Stimulated activated naive CD8-positive, alpha-beta T cell treated with anti-CD3 and anti-CD28 coated beads, Interleukin-15, amount 100 ng/mL, for 72 hours (primary cell): ENCODE data around the gene E2F1.
A peak's percentile ranks its signal among the peaks of the same experiment; 100 is the strongest.

Experiments
- ATAC-seq: fragments of 150-1000 bp; cut with Tn5 transposase; 2 replicates; pipeline ENCODE4 v1.10.0; 2021; ENCODE audit warnings: mild to moderate bottlenecking, moderate library complexity
- DNase-seq, 2 donors: peaks; one replicate each; pipeline ENCODE4 v3.0.0; 2021 to 2022
- H3K27ac Mint-ChIP-seq, 2 donors: one replicate each; pipeline ENCODE4 v1.8.0; 2022; ENCODE audit warnings: mild to moderate bottlenecking in 2 of 2, mixed read lengths in 2 of 2, moderate library complexity in 2 of 2
- H3K27me3 Mint-ChIP-seq: one replicate; pipeline ENCODE4 v1.8.0; 2022; ENCODE audit warnings: mixed read lengths
- H3K4me1 Mint-ChIP-seq: one replicate; pipeline ENCODE4 v1.8.0; 2022; ENCODE audit warnings: mild to moderate bottlenecking, mixed read lengths
- H3K4me3 Mint-ChIP-seq, 2 donors: one replicate each; pipeline ENCODE4 v1.8.0; 2022; ENCODE audit warnings: mild to moderate bottlenecking in 2 of 2, mixed read lengths in 2 of 2, moderate library complexity in 1 of 2
- H3K9me3 Mint-ChIP-seq, 2 donors: one replicate each; pipeline ENCODE4 v1.8.0; 2022; ENCODE audit warnings: mixed read lengths in 2 of 2

The E2F1 gene

DNA sequence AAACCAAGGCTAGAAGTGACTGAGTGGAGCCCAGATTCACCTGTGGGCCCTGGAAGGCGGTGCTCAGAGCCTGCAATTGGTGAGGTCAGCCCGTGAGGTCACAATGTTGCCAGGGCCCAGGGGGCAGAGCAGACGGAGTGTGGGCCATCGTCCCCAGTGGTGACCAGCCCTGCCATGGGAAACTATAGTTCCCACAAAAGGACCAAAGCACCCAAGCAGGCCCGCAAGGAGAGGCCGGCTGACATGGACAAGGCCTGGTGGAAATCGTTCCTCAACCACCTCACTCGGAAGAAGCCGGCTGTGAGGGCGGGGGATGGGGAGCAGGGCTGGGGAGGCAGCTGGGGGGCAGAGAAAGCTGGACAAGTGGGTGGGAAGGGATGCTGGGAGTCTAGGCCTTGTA, 24.0 kb downstream of the E2F1 start, which contains the start of gene C20orf144:
C20orf144 (plus strand) TSS at position 156 of the 400 bp plus-strand sequence; CDS start at position 175, 19 bp downstream.
- no peak for DNase-seq
- Mint-ChIP-seq H3K27ac (peak within 1 kb of the TSS; percentile 74 to 95), H3K27me3 (no peaks in the 10 kb centered on the region), H3K9me3 (no peaks in the 10 kb centered on the region), H3K4me3 (peak within 1 kb of the TSS; percentile 77 to 80), H3K4me1 (peaks cover 40% of the 10 kb centered on the region)
- no peak for ATAC-seq

- no peak for ATAC-seq
- Mint-ChIP-seq H3K4me1 (peaks cover 29% of the 10 kb centered on the region), H3K9me3 (no peaks in the 10 kb centered on the region), H3K4me3 (no peak overlapping the region), H3K27me3 (no peaks in the 10 kb centered on the region), H3K27ac (no peak overlapping the region)
- no peak for DNase-seq
These were observed 25.5 kb downstream of the E2F1 start for GRCh38 chr20:33660685-33661058.

DNA sequence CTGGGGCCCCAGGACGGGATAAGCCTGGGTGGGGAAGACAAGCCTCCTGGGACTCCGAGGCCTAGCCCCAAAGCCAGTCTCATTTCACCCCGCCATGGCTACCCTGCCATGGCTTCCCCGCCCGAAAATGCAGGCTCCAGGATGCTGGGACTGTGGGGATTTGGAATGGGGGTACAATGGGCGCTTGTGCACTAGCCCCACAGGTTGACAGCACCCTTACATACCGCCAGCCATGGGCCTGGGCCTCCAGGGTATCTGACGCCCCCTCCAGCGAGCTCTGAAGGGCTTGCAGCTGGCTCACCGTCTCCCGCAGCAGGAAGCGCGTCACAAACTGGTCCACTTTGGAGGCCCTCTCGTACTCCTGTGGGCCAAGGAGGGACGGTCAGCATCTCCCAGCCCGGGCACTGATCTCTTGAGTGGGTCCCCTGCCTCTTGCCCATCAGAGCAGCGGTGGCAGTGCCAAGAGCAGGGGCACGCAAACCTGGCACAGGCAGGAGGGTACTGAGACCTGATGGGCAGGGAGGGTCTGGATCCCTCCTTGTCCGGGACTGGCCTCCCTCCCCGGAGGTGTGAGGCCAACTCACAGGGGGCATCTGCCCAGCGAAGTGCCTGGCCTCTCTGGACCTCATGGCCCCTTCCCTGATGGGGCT, 26.0 kb downstream of the E2F1 start:
- DNase-seq (no peak), ATAC-seq (no peak)
- Mint-ChIP-seq H3K27ac (no peak overlapping the region), H3K4me3 (no peak overlapping the region), H3K9me3 (no peaks in the 10 kb centered on the region), H3K27me3 (no peaks in the 10 kb centered on the region), H3K4me1 (peaks cover 25% of the 10 kb centered on the region)

GRCh38 chr20:33659341-33660034, 26.7 kb downstream of the E2F1 start:
- H3K27ac Mint-ChIP-seq, result peak overlapping the region; percentile 82 to 91
- no peaks in the 10 kb centered on the region for H3K27me3 Mint-ChIP-seq
- DNase-seq, result peak in 1 of 2 donors; percentile 7
- no peak overlapping the region for H3K4me3 Mint-ChIP-seq
- H3K4me1 Mint-ChIP-seq, result peaks cover 23% of the 10 kb centered on the region
- no peaks in the 10 kb centered on the region for H3K9me3 Mint-ChIP-seq
- no peak for ATAC-seq

GRCh38 chr20:33658929-33659328, 27.3 kb downstream of the E2F1 start:
- ATAC-seq, result no peak
- Mint-ChIP-seq H3K27ac (peak overlapping the region; percentile 74 to 91), H3K4me3 (no peak overlapping the region), H3K4me1 (peaks cover 18% of the 10 kb centered on the region), H3K9me3 (no peaks in the 10 kb centered on the region), H3K27me3 (no peaks in the 10 kb centered on the region)
- DNase-seq, result no peak

DNA sequence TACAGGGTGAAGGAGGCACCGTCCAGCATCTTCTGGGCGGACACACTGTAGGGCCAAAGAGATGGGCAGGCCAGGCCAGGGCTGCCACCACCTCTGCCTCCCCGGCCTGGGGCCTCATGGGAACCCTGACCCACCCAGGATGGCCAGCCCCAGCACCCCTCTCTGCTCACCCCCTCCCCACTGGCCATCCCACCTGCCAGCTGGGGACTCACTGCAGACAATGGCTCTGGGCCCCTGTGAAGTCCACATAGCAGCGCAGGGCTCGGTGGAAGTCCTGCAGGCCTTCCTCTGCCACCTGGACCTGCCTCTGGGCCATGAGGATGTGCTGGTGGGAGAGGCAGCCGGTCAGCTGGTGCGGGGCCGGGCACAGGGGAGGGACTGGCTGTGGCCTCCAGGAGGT, 27.7 kb downstream of the E2F1 start:
- Mint-ChIP-seq H3K27ac (no peak overlapping the region), H3K27me3 (no peaks in the 10 kb centered on the region), H3K9me3 (no peaks in the 10 kb centered on the region), H3K4me1 (peaks cover 20% of the 10 kb centered on the region), H3K4me3 (no peak overlapping the region)
- no peak for ATAC-seq
- DNase-seq, result peak in 1 of 2 donors; percentile 7

- no peaks in the 10 kb centered on the region for H3K9me3 Mint-ChIP-seq
- DNase-seq, result peak in 1 of 2 donors; percentile 7
- no peaks in the 10 kb centered on the region for H3K27me3 Mint-ChIP-seq
- H3K4me1 Mint-ChIP-seq, result peaks cover 23% of the 10 kb centered on the region
- no peak for ATAC-seq
- no peak overlapping the region for H3K4me3 Mint-ChIP-seq
- no peak overlapping the region for H3K27ac Mint-ChIP-seq
These were observed 28.5 kb downstream of the E2F1 start for GRCh38 chr20:33657704-33658095.

GRCh38 chr20:33656783-33657703, 29.1 kb downstream of the E2F1 start:
- DNase-seq (peak in 1 of 2 donors; percentile 7), ATAC-seq (no peak)
- Mint-ChIP-seq H3K4me3 (no peak overlapping the region), H3K4me1 (peaks cover 24% of the 10 kb centered on the region), H3K9me3 (no peaks in the 10 kb centered on the region), H3K27ac (peak overlapping the region in 1 of 2 donors; percentile 87), H3K27me3 (no peaks in the 10 kb centered on the region)

DNA sequence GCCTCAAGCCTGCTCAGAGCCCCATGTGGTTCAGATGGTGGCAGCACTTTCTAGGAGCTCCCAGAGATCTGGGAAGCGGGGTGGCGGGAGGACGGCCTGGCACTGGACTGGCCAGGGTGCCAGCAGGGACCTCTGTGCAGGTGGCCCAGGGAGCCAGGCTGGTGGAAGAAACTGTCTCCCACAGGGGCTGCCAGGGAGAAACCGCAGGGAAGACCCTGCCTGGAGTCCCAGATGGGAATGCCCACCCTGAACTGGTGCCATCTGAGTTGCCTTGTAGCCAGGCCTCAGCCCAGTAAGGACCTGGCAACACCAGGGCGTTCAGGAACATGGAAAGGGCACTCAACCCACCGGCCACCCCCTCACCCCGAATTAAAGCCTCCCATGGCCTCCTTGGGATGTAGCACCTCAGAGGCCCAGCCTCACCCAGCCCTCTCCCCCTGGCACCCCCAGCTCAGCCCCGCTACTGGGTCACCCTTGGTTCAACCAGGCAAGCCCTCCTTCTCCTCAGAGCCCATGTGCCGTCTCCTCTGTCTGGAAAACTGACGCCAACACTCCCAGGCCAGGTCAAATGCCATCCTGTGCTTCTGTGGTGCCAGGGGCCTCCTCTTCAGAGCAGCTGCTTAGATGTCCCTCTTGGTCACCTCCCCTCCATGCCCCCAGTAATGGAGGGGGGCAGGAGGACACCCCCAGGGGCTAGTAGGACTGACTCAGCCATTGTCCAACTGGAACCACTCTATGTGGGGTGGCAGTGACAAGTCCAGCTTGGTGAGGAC, 30.0 kb downstream of the E2F1 start:
- ATAC-seq, result no peak
- H3K9me3 Mint-ChIP-seq, result no peaks in the 10 kb centered on the region
- H3K27me3 Mint-ChIP-seq, result no peaks in the 10 kb centered on the region
- H3K4me1 Mint-ChIP-seq, result peaks cover 20% of the 10 kb centered on the region
- H3K27ac Mint-ChIP-seq, result peak overlapping the region in 1 of 2 donors; percentile 54
- no peak for DNase-seq
- no peak overlapping the region for H3K4me3 Mint-ChIP-seq

- no peak for DNase-seq
- Mint-ChIP-seq H3K9me3 (no peaks in the 10 kb centered on the region), H3K27ac (no peak overlapping the region), H3K4me3 (no peak overlapping the region), H3K4me1 (peaks cover 20% of the 10 kb centered on the region), H3K27me3 (no peaks in the 10 kb centered on the region)
- no peak for ATAC-seq
These were observed 31.0 kb downstream of the E2F1 start for GRCh38 chr20:33655164-33655563.

GRCh38 chr20:33654680-33655161, 31.5 kb downstream of the E2F1 start:
- no peak overlapping the region for H3K4me3 Mint-ChIP-seq
- peaks cover 20% of the 10 kb centered on the region for H3K4me1 Mint-ChIP-seq
- no peaks in the 10 kb centered on the region for H3K9me3 Mint-ChIP-seq
- H3K27ac Mint-ChIP-seq, result peak overlapping the region in 1 of 2 donors; percentile 50
- H3K27me3 Mint-ChIP-seq, result no peaks in the 10 kb centered on the region
- DNase-seq (no peak), ATAC-seq (no peak)

DNA sequence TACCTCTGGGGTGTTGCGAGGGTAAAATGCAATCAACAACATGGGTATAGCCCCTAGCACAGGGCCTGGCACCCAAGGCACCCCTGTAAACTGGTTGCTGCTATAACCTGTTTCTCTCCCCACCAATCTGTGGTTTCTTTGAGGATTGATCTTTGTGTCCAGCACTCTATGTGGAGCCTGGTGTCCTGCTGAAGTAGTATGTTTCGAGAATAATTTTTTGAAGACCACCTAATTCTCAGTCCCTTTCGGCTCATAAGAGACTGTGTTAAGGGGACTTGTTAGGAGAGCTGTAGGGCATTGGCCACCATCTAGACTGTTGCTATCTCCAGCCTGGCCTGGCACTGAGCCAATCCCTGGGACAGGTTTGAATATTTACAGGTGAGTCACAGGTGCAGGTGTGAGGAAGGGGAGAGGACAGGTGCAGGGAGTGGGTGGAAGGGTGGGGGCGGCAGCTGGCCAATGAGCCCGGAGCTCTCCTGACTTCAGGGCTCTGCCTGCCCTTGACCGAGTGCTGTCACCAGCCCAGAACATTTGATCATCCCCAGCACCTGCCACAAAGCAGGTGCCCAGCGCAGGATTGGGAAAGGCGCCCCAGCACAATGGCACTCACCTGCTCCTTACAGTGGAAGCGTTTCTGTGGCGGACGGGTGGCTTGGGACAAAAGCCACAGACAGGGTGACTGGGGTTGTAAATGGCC, 32.1 kb downstream of the E2F1 start:
- no peak for DNase-seq
- no peak overlapping the region for H3K4me3 Mint-ChIP-seq
- H3K9me3 Mint-ChIP-seq, result no peaks in the 10 kb centered on the region
- no peak for ATAC-seq
- H3K27me3 Mint-ChIP-seq, result no peaks in the 10 kb centered on the region
- peaks cover 26% of the 10 kb centered on the region for H3K4me1 Mint-ChIP-seq
- no peak overlapping the region for H3K27ac Mint-ChIP-seq

GRCh38 chr20:33653218-33653899, 32.8 kb downstream of the E2F1 start:
- peak; percentile 51 to 57 for DNase-seq
- peaks cover 27% of the 10 kb centered on the region for H3K4me1 Mint-ChIP-seq
- no peak overlapping the region for H3K4me3 Mint-ChIP-seq
- H3K27me3 Mint-ChIP-seq, result no peaks in the 10 kb centered on the region
- ATAC-seq, result peak; percentile 69
- peak overlapping the region in 1 of 2 donors; percentile 85 for H3K27ac Mint-ChIP-seq
- no peaks in the 10 kb centered on the region for H3K9me3 Mint-ChIP-seq

GRCh38 chr20:33651562-33652048, 34.6 kb downstream of the E2F1 start:
- Mint-ChIP-seq H3K4me3 (no peak overlapping the region), H3K4me1 (peaks cover 33% of the 10 kb centered on the region), H3K27me3 (no peaks in the 10 kb centered on the region), H3K9me3 (no peaks in the 10 kb centered on the region), H3K27ac (peak overlapping the region in 1 of 2 donors; percentile 34)
- ATAC-seq (no peak), DNase-seq (no peak)
